Keratinocyte (primary cell): Measurements from ENCODE around the gene GALT. TPM values are rescaled to one million over a fixed set of nuclear protein-coding genes. Genes with fewer than 3 reads are reported as not detected.

Source experiments
- DNase-seq: peaks from one replicate; pipeline ENCODE4 v3.0.0-alpha.2; 2011; ENCODE audit warnings: low read depth, missing footprints, low spot score
- FAIRE-seq: peaks from 2 replicates; lab custom pipeline; 2011; peaks lifted over from hg19 to GRCh38; lab: Jason Lieb, UNC
- H2AFZ ChIP-seq: 2 replicates; pipeline ENCODE4 v1.6.0; 2012; ENCODE audit warnings: low read length, control low read depth, inconsistent platforms; ENCODE audit not compliant: control insufficient read depth
- H3K27ac ChIP-seq: 2 replicates; pipeline ENCODE4 v1.5.1; 2011; ENCODE audit warnings: low read length; ENCODE audit not compliant: control insufficient read depth, insufficient read depth
- H3K27me3 ChIP-seq: 3 replicates; pipeline ENCODE4 v1.6.0; 2011; ENCODE audit warnings: low read length; ENCODE audit not compliant: control insufficient read depth, insufficient read depth; ENCODE audit errors: extremely low read depth
- H3K36me3 ChIP-seq, 2 experiments: 2 replicates in 1 of 2; 3 replicates in 1 of 2; pipeline ENCODE4 v1.5.1; 2011; ENCODE audit warnings: low read length in 2 of 2, mild to moderate bottlenecking in 1 of 2; ENCODE audit not compliant: control insufficient read depth in 2 of 2, insufficient read depth in 2 of 2; ENCODE audit errors: extremely low read depth in 1 of 2
- H3K4me1 ChIP-seq: 3 replicates; pipeline ENCODE4 v1.5.1; 2011; ENCODE audit warnings: low read length; ENCODE audit not compliant: control insufficient read depth, insufficient read depth; ENCODE audit errors: extremely low read depth
- H3K4me2 ChIP-seq: 3 replicates; pipeline ENCODE4 v1.6.0; 2011; ENCODE audit warnings: low read depth, low read length; ENCODE audit not compliant: control insufficient read depth, insufficient read depth; ENCODE audit errors: extremely low read depth
- H3K4me3 ChIP-seq, 3 experiments: fragments of 200-600 bp in 1 of 3; sonication (generic) in 1 of 3; 2 replicates in 2 of 3; 3 replicates in 1 of 3; pipeline ENCODE4 v1.5.1; 2011 to 2016; ENCODE audit warnings: low read length in 3 of 3, mild to moderate bottlenecking in 3 of 3, control low read depth in 2 of 3, inconsistent platforms in 1 of 3, low read depth in 1 of 3, mixed read lengths in 1 of 3, mixed run types in 1 of 3, moderate library complexity in 1 of 3; ENCODE audit not compliant: control insufficient read depth in 2 of 3, insufficient read depth in 2 of 3; ENCODE audit errors: extremely low read depth in 1 of 3
- H3K79me2 ChIP-seq: 2 replicates; pipeline ENCODE4 v1.6.0; 2012; ENCODE audit warnings: low read length; ENCODE audit not compliant: control insufficient read depth, insufficient read depth
- H3K9ac ChIP-seq: 3 replicates; pipeline ENCODE4 v1.6.0; 2011; ENCODE audit warnings: low read length; ENCODE audit not compliant: control insufficient read depth, insufficient read depth; ENCODE audit errors: extremely low read depth
- H3K9me1 ChIP-seq: 3 replicates; pipeline ENCODE4 v1.6.0; 2011; ENCODE audit warnings: low read length; ENCODE audit not compliant: control insufficient read depth, insufficient read depth; ENCODE audit errors: extremely low read depth
- H3K9me3 ChIP-seq: 2 replicates; pipeline ENCODE4 v1.5.1; 2012; ENCODE audit warnings: low read depth, low read length; ENCODE audit not compliant: control insufficient read depth
- H4K20me1 ChIP-seq: 3 replicates; pipeline ENCODE4 v1.6.0; 2011; ENCODE audit warnings: low read length; ENCODE audit not compliant: control insufficient read depth, insufficient read depth; ENCODE audit errors: extremely low read depth
- EZH2 ChIP-seq: IDR thresholded peaks from one replicate; pipeline ENCODE4 v1.6.1; 2012; ENCODE audit warnings: inconsistent platforms, mild to moderate bottlenecking, low read length, moderate library complexity
- dilution Hi-C: fragments of 300-500 bp; cut with MboI; formaldehyde crosslinking; loops from one replicate; pipeline ENCODE4 v1.7.0; 2020; ENCODE audit warnings: low sequenced_read_pairs; ENCODE audit not compliant: extremely low pct_ligation_motif_present
- polyA plus RNA-seq, 5 experiments: library from polyadenylated mRNA; depleted of rRNA in 3 of 5; stranded (reverse) in 3 of 5; stranded (forward) in 1 of 5; unstranded in 1 of 5; fragments of >200 nt; gene quantifications; 1 replicate in 1 of 5; 2 replicates in 3 of 5; 3 replicates in 1 of 5; pipeline versions ENCODE4 v1.2.1 to v1.2.3, GENCODE V29; 2011 to 2012; ENCODE audit warnings: missing spikeins in 2 of 5, low read depth in 1 of 5, low replicate concordance in 1 of 5
- TF ChIP-seq, protein P1 (sequence below), 3 experiments: IDR thresholded peaks in 1 of 3; conservative IDR thresholded peaks in 1 of 3; optimal IDR thresholded peaks in 1 of 3; 2 replicates in 2 of 3; 3 replicates in 1 of 3; pipeline versions ENCODE3 to v1.5.1; 2011; ENCODE audit warnings: low read length in 3 of 3, mild to moderate bottlenecking in 3 of 3, moderate library complexity in 2 of 3, control low read depth in 1 of 3, inconsistent platforms in 1 of 3; ENCODE audit not compliant: insufficient read depth in 2 of 3; ENCODE audit errors: extremely low read depth in 1 of 3

Gene GALT
- polyA plus RNA-seq, 1 donor (not counting 4 experiments of a cell fraction or from before 2014, with no cell fraction given), result 30.8 TPM

DNA sequence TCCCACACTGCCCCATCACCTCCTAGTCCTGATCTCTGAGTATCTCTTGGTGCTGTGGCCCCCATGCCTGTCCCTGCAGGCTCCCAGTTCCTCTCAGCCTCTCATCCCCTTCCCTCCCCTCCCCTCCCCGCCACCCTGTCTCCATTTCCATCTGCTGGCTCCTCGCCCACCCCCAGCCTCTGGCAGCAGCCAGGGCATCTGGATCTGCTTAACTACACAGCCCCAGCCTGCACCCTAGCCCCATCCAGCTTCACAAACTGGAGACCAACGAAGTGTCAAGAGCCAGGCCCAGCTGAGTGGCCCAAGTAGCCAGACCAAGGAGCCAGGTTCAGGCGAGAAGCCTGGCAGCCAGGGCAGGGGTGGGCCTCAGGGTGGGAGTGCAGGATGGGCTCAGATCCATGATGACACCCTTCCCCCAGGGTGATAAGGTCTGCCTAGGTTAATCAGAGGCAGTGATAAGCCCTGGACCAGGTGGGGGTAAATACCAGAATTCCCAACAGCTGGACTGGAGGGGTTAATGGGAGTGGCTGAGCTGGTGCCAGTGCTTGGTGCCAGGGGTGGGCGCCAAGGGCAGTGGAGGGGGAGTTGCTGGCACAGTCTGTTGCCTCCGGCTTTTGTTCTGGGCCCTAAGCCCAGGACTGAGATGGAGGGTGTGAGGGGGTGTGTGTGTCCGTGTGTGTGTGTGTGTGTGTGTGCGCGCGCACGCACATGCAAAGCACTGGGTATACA lies 8.0 kb downstream of the GALT start:
- H4K20me1 ChIP-seq, result no peaks in the 10 kb centered on the region
- peaks cover 22% of the 10 kb centered on the region for H3K4me1 ChIP-seq
- H3K9me3 ChIP-seq, result no peaks in the 10 kb centered on the region
- FAIRE-seq (no peak), DNase-seq (no peak)
- H2AFZ ChIP-seq, result no peak overlapping the region
- peaks cover 0 to 6% of the 10 kb centered on the region in 2 experiments for H3K36me3 ChIP-seq
- dilution Hi-C loops, result no loop called here
- no peak overlapping the region for H3K4me3 ChIP-seq
- H3K4me2 ChIP-seq, result no peak overlapping the region
- H3K79me2 ChIP-seq, result no peaks in the 10 kb centered on the region
- H3K9ac ChIP-seq, result no peak overlapping the region
- peaks cover 5% of the 10 kb centered on the region for H3K27me3 ChIP-seq
- TF ChIP-seq EZH2, result no peak
- TF ChIP-seq, protein P1, sequence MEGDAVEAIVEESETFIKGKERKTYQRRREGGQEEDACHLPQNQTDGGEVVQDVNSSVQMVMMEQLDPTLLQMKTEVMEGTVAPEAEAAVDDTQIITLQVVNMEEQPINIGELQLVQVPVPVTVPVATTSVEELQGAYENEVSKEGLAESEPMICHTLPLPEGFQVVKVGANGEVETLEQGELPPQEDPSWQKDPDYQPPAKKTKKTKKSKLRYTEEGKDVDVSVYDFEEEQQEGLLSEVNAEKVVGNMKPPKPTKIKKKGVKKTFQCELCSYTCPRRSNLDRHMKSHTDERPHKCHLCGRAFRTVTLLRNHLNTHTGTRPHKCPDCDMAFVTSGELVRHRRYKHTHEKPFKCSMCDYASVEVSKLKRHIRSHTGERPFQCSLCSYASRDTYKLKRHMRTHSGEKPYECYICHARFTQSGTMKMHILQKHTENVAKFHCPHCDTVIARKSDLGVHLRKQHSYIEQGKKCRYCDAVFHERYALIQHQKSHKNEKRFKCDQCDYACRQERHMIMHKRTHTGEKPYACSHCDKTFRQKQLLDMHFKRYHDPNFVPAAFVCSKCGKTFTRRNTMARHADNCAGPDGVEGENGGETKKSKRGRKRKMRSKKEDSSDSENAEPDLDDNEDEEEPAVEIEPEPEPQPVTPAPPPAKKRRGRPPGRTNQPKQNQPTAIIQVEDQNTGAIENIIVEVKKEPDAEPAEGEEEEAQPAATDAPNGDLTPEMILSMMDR (optimal IDR thresholded peaks at IDR 0.05 in 1 of 3, IDR thresholded peaks at IDR 0.05 in 1 of 3, conservative IDR thresholded peaks at IDR 0.05 in 1 of 3; ENCODE audit: extremely low read depth in 1 of 3, insufficient read depth in 2 of 3, low read length in 3 of 3), result no peak
- H3K9me1 ChIP-seq, result no peaks in the 10 kb centered on the region
- no peak overlapping the region for H3K27ac ChIP-seq

DNA sequence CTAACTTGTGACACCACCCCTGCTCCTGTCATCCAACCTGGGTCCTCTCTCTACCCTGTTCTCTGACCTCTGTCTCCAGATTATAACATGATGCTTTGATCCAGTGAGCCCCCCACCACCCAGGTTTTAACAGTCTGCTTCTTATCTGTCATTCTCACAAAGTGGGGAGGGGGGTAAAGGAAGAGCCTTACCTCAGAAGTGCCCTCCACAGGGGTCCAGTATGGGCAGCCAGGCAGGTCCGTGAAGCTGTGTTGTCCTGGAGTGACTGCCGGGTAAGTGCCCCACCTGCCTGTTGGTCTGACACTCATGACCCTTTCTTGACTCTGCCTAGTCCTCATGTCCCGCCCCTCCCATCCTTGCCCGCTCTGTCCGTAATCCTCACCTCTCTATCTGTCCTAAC lies 8.9 kb downstream of the GALT start:
- H3K79me2 ChIP-seq, result no peaks in the 10 kb centered on the region
- H3K27me3 ChIP-seq, result peaks cover 5% of the 10 kb centered on the region
- no peaks in the 10 kb centered on the region for H3K9me1 ChIP-seq
- no peak overlapping the region for H3K4me3 ChIP-seq
- dilution Hi-C loops, result no loop called here
- H3K9me3 ChIP-seq, result no peaks in the 10 kb centered on the region
- DNase-seq (no peak), FAIRE-seq (no peak)
- no peak overlapping the region for H3K4me2 ChIP-seq
- H3K4me1 ChIP-seq, result peaks cover 31% of the 10 kb centered on the region
- H3K27ac ChIP-seq, result no peak overlapping the region
- TF ChIP-seq, protein P1 (optimal IDR thresholded peaks at IDR 0.05 in 1 of 3, IDR thresholded peaks at IDR 0.05 in 1 of 3, conservative IDR thresholded peaks at IDR 0.05 in 1 of 3; ENCODE audit: extremely low read depth in 1 of 3, insufficient read depth in 2 of 3, low read length in 3 of 3), result no peak
- TF ChIP-seq EZH2, result no peak
- no peak overlapping the region for H3K9ac ChIP-seq
- no peaks in the 10 kb centered on the region for H4K20me1 ChIP-seq
- H3K36me3 ChIP-seq, result peaks cover 0 to 3% of the 10 kb centered on the region in 2 experiments
- H2AFZ ChIP-seq, result no peak overlapping the region
